Neural progenitor cell (in vitro differentiated cells): ENCODE data around the gene RPH3AL. TPM values are rescaled to one million over a fixed set of nuclear protein-coding genes. Genes with fewer than 3 reads are reported as not detected.

ENCODE experiments used
- DNase-seq: peaks from one replicate; pipeline ENCODE4 v3.0.0-alpha.2; 2016; ENCODE audit warnings: low spot score
- H2AFZ ChIP-seq: fragments of 200-600 bp; sonication (generic); replicated peaks from 2 replicates; pipeline ENCODE4 v1.6.1; 2016; ENCODE audit warnings: antibody characterized with exemption
- H3F3A ChIP-seq: fragments of 200-600 bp; sonication (generic); 2 replicates; pipeline ENCODE4 v1.6.1; 2016; ENCODE audit warnings: antibody characterized with exemption, low read depth
- H3K27ac ChIP-seq: fragments of 200-600 bp; sonication (generic); 2 replicates; pipeline ENCODE4 v1.5.1; 2016; ENCODE audit warnings: mild to moderate bottlenecking
- H3K27me3 ChIP-seq: fragments of 200-600 bp; sonication (generic); 2 replicates; pipeline ENCODE4 v1.6.1; 2016; ENCODE audit warnings: mild to moderate bottlenecking, moderate library complexity
- H3K36me3 ChIP-seq: fragments of 200-600 bp; sonication (generic); 2 replicates; pipeline ENCODE4 v1.5.1; 2016
- H3K4me1 ChIP-seq: fragments of 200-600 bp; sonication (generic); 2 replicates; pipeline ENCODE4 v1.6.1; 2016; ENCODE audit warnings: mixed run types
- H3K4me2 ChIP-seq: fragments of 200-600 bp; sonication (generic); 2 replicates; pipeline ENCODE4 v1.6.1; 2016
- H3K4me3 ChIP-seq: fragments of 200-600 bp; sonication (generic); 2 replicates; pipeline ENCODE4 v1.5.1; 2016
- H3K79me2 ChIP-seq: fragments of 200-600 bp; sonication (generic); 2 replicates; pipeline ENCODE4 v1.6.1; 2016; ENCODE audit warnings: low read depth
- H3K9ac ChIP-seq: fragments of 200-600 bp; sonication (generic); 2 replicates; pipeline ENCODE4 v1.6.1; 2016
- H3K9me3 ChIP-seq: fragments of 200-600 bp; sonication (generic); 2 replicates; pipeline ENCODE4 v1.5.1; 2016; ENCODE audit warnings: low read depth
- H4K20me1 ChIP-seq: fragments of 200-600 bp; sonication (generic); 2 replicates; pipeline ENCODE4 v1.6.1; 2016; ENCODE audit warnings: low read depth
- H3K27ac Mint-ChIP-seq: 3 replicates; pipeline ENCODE4 v1.8.0; 2021; ENCODE audit warnings: mixed read lengths
- H3K27me3 Mint-ChIP-seq: 2 replicates; pipeline ENCODE4 v1.8.0; 2022; ENCODE audit warnings: low read depth, mild to moderate bottlenecking, inconsistent platforms, moderate library complexity, mixed read lengths; ENCODE audit not compliant: insufficient read depth
- H3K36me3 Mint-ChIP-seq: 3 replicates; pipeline ENCODE4 v1.8.0; 2021; ENCODE audit warnings: mixed read lengths
- H3K4me1 Mint-ChIP-seq: 3 replicates; pipeline ENCODE4 v1.8.0; 2021; ENCODE audit warnings: mixed read lengths
- H3K4me3 Mint-ChIP-seq: 3 replicates; pipeline ENCODE4 v1.8.0; 2021; ENCODE audit warnings: mild to moderate bottlenecking, moderate library complexity, mixed read lengths
- H3K9me3 Mint-ChIP-seq: 3 replicates; pipeline ENCODE4 v1.8.0; 2020; ENCODE audit warnings: mixed read lengths
- EZH2 ChIP-seq: fragments of 200-600 bp; sonication (generic); IDR thresholded peaks from 2 replicates; pipeline ENCODE4 v1.6.1; 2017; ENCODE audit warnings: antibody characterized with exemption, mild to moderate bottlenecking, moderate library complexity
- EZH2phosphoT487 ChIP-seq: fragments of 200-600 bp; sonication (generic); IDR thresholded peaks from 2 replicates; pipeline ENCODE4 v1.6.1; 2017; ENCODE audit warnings: antibody characterized with exemption
- total RNA-seq: library from RNA; depleted of rRNA; stranded (reverse); fragments of >200 nt; gene quantifications from 2 replicates; pipeline ENCODE4 v1.2.3, GENCODE V29; 2015; ENCODE audit warnings: low replicate concordance
- TF ChIP-seq, protein P1 (sequence below): fragments of 200-600 bp; sonication (generic); IDR thresholded peaks from 2 replicates; pipeline ENCODE4 v1.5.1; 2017; ENCODE audit warnings: antibody characterized with exemption, mild to moderate bottlenecking

The RPH3AL gene
- total RNA-seq, 1 donor from 2014 or later: 7.5 TPM

DNA sequence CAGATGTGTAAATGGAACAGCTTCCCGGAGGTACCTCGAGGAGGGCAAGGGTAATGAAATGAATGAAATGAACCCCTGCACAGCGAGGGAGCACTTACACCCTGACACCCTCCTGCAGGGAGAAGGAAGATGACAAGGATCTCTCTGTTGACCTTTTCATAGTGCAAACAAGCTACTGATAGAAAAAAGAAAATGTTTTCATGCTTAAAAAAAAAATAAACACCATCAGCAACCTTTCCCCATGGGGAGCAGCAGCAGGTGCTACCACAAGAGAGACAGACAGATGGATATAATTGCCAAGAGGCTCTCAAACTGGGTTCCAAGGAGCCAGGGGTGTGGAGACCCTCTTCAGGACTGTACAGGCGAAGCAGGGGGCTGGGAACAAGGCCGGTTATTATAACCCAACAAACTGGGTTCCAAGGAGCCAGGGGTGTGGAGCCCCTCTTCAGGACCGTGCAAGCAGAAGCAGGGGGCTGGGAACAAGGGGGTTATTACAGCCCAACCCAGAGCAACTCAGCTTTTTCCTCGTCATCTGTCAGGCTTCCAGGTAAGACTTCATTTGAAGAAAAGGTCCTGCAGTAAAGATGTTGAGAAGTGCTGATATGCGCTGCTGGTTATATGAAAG is 718 bp upstream of the RPH3AL start:
- Histone ChIP-seq H3K4me1 (peaks cover 31% of the 10 kb centered on the region), H3K9me3 (no peaks in the 10 kb centered on the region), H3K27ac (no peak overlapping the region), H2AFZ (peak overlapping the region; percentile 59), H3F3A (peaks cover 16% of the 10 kb centered on the region), H3K79me2 (no peaks in the 10 kb centered on the region), H4K20me1 (no peaks in the 10 kb centered on the region), H3K9ac (no peak overlapping the region), H3K4me2 (peak overlapping the region; percentile 71), H3K4me3 (no peak overlapping the region), H3K36me3 (no peaks in the 10 kb centered on the region), H3K27me3 (no peaks in the 10 kb centered on the region)
- peak overlapping the region; percentile 47 for H3K4me3 Mint-ChIP-seq
- peaks cover 12% of the 10 kb centered on the region for H3K27me3 Mint-ChIP-seq
- H3K4me1 Mint-ChIP-seq: peaks cover 63% of the 10 kb centered on the region
- H3K27ac Mint-ChIP-seq: peak overlapping the region; percentile 38
- peaks cover 9% of the 10 kb centered on the region for H3K9me3 Mint-ChIP-seq
- peaks cover 2% of the 10 kb centered on the region for H3K36me3 Mint-ChIP-seq
- TF ChIP-seq, protein P1, sequence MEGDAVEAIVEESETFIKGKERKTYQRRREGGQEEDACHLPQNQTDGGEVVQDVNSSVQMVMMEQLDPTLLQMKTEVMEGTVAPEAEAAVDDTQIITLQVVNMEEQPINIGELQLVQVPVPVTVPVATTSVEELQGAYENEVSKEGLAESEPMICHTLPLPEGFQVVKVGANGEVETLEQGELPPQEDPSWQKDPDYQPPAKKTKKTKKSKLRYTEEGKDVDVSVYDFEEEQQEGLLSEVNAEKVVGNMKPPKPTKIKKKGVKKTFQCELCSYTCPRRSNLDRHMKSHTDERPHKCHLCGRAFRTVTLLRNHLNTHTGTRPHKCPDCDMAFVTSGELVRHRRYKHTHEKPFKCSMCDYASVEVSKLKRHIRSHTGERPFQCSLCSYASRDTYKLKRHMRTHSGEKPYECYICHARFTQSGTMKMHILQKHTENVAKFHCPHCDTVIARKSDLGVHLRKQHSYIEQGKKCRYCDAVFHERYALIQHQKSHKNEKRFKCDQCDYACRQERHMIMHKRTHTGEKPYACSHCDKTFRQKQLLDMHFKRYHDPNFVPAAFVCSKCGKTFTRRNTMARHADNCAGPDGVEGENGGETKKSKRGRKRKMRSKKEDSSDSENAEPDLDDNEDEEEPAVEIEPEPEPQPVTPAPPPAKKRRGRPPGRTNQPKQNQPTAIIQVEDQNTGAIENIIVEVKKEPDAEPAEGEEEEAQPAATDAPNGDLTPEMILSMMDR: no peak
- TF ChIP-seq EZH2 (no peak), EZH2phosphoT487 (no peak)
- no peak for DNase-seq

DNA sequence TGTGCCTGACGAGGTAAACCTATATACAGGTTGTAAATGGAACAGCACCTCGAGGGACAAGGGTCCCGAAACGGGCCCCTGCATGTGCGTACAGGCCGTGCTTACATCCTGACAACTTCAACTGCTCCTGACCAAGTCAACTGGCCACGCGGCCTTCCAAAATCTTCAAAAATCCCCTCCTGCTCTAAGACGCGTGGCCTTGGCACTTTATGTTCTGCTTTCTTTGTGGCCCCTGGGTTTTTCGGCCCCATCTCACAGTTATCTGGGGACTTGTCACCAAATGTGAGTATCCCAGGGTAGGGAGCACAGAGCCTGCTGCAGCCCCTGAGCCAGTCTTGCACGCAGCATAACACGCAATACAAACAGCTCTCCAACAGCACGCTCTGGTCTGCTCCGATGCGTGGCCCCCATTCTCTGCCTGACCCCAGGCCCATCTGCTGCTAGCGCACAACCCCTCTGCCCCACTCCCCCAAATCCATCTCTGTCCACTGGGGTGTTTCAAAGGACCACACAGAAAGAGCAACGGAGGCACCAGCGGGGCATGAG is 659 bp downstream of the RPH3AL start:
- Histone ChIP-seq H3K4me1 (peaks cover 34% of the 10 kb centered on the region), H3K27me3 (no peaks in the 10 kb centered on the region), H3K36me3 (no peaks in the 10 kb centered on the region), H3F3A (peaks cover 16% of the 10 kb centered on the region), H3K4me3 (no peak overlapping the region), H4K20me1 (no peaks in the 10 kb centered on the region), H3K27ac (peak overlapping the region; percentile 62), H3K4me2 (peak overlapping the region; percentile 71), H2AFZ (peak overlapping the region; percentile 59), H3K9ac (no peak overlapping the region), H3K9me3 (no peaks in the 10 kb centered on the region), H3K79me2 (no peaks in the 10 kb centered on the region)
- Mint-ChIP-seq H3K4me1 (peaks cover 59% of the 10 kb centered on the region), H3K4me3 (peak overlapping the region; percentile 62), H3K27ac (peak overlapping the region; percentile 98), H3K36me3 (peaks cover 2% of the 10 kb centered on the region), H3K27me3 (peaks cover 10% of the 10 kb centered on the region), H3K9me3 (peaks cover 6% of the 10 kb centered on the region)
- TF ChIP-seq EZH2phosphoT487 (no peak), EZH2 (no peak)
- TF ChIP-seq, protein P1: no peak
- DNase-seq: no peak

GRCh38 chr17:351449-351738 is 1.2 kb downstream of the RPH3AL start:
- Mint-ChIP-seq H3K27me3 (peaks cover 6% of the 10 kb centered on the region), H3K9me3 (peaks cover under 1% of the 10 kb centered on the region), H3K4me1 (peaks cover 57% of the 10 kb centered on the region), H3K36me3 (peaks cover under 1% of the 10 kb centered on the region), H3K4me3 (no peak overlapping the region), H3K27ac (no peak overlapping the region)
- Histone ChIP-seq H3K36me3 (no peaks in the 10 kb centered on the region), H4K20me1 (no peaks in the 10 kb centered on the region), H3F3A (peaks cover 16% of the 10 kb centered on the region), H2AFZ (no peak overlapping the region), H3K27me3 (no peaks in the 10 kb centered on the region), H3K79me2 (no peaks in the 10 kb centered on the region), H3K9ac (no peak overlapping the region), H3K27ac (no peak overlapping the region), H3K4me1 (peaks cover 34% of the 10 kb centered on the region), H3K4me2 (no peak overlapping the region), H3K4me3 (no peak overlapping the region), H3K9me3 (no peaks in the 10 kb centered on the region)
- TF ChIP-seq EZH2: no peak
- no peak for TF ChIP-seq EZH2phosphoT487
- TF ChIP-seq, protein P1: no peak
- DNase-seq: no peak
